GM10248 (cell line): Measurements from ENCODE around the gene MRPL44.

Experiments
- CTCF ChIA-PET: fragments of 300-600 bp; sonication (Branson Sonifier 250); formaldehyde crosslinking; extraction: SDS; loops from one replicate; lab custom pipeline; 2021; ENCODE audit warnings: antibody characterized with exemption; lab: Yijun Ruan, JAX
- POLR2A ChIA-PET: fragments of 350-650 bp; sonication (Branson Sonifier 250); formaldehyde crosslinking; extraction: SDS; loops from one replicate; lab custom pipeline; 2020; ENCODE audit warnings: antibody characterized with exemption; lab: Yijun Ruan, JAX
- DNase-seq: peaks from one replicate; pipeline ENCODE4 v3.0.0; 2012; ENCODE audit errors: extremely low spot score
- TF ChIP-seq, protein P1 (sequence below): IDR thresholded peaks from 2 replicates; pipeline ENCODE4 v1.5.1; 2012; ENCODE audit warnings: mild to moderate bottlenecking, low read depth; ENCODE audit errors: extremely low read depth, missing control alignments, control extremely low read depth

MRPL44 gene

DNA sequence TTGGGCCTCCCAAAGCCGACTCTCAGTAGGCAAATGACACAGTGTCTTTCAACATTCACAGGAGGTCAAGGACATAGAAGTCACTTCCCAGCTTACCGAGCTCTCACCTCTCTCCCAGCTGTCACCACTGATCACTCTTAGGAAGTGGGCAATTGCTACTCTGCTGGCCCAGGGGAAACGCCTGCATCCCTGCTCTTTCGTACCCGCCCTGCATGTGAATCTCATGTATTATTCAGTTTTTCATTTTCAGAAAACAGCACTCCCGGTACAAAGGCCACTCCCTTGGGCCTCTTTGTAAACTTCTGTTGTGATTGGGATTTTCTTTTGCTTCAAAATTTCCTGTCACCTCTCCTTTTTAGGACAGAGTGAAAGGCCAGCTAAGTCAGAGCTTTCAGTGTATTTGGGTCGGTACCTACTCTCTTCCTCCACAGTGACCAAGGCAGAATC lies 15.4 kb downstream of the MRPL44 start:
- CTCF ChIA-PET: interaction anchor here (4.2 to 8.4 kb wide), 5 partner anchors 7 to 313 kb away, joined by 33 to 176 read pairs (median 71); partner anchors contain the start of gene MRPL44
- TF ChIP-seq, protein P1, sequence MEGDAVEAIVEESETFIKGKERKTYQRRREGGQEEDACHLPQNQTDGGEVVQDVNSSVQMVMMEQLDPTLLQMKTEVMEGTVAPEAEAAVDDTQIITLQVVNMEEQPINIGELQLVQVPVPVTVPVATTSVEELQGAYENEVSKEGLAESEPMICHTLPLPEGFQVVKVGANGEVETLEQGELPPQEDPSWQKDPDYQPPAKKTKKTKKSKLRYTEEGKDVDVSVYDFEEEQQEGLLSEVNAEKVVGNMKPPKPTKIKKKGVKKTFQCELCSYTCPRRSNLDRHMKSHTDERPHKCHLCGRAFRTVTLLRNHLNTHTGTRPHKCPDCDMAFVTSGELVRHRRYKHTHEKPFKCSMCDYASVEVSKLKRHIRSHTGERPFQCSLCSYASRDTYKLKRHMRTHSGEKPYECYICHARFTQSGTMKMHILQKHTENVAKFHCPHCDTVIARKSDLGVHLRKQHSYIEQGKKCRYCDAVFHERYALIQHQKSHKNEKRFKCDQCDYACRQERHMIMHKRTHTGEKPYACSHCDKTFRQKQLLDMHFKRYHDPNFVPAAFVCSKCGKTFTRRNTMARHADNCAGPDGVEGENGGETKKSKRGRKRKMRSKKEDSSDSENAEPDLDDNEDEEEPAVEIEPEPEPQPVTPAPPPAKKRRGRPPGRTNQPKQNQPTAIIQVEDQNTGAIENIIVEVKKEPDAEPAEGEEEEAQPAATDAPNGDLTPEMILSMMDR: no peak

GRCh38 chr2:223973606-223974005 lies 16.3 kb downstream of the MRPL44 start:
- CTCF ChIA-PET: interaction anchor here (1.7 to 8.4 kb wide), 3 partner anchors 17 to 312 kb away, joined by 6 to 176 read pairs (median 136); no protein-coding TSS in a partner anchor
- POLR2A ChIA-PET: no interaction called here
- DNase-seq: no peak
- TF ChIP-seq, protein P1: no peak

More for the DNA sequence above, 15.4 kb downstream of the MRPL44 start:
- no peak for DNase-seq
- POLR2A ChIA-PET: no interaction called here

DNA sequence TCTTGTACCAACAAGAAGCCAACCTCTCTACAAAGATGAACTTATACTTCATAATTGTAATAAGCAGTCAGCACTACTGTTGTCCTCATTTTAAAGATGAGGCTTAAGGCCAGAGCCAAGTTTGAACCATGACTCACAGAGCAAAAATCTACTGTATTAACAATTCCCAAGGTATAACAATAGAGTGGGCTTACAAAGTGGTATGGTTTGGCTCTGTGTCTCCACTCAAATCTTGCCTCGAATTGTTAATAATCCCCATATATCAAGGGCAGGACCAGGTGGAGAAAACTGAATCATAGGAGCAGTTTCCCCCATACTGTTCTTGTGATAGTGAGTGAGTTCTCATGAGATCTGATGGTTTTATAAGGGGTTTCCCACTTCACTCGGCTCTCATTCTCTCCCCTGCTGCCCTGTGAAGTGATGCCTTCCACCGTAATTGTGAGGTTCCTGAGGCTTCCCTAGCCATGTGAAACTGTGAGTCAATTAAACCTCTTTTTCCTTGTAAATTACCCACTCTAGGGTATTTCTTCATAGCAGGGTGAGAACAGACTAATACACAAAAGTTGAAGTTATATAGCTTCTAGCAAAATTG lies 19.5 kb downstream of the MRPL44 start:
- no peak for DNase-seq
- TF ChIP-seq, protein P1: no peak
- ChIA-PET POLR2A (no interaction called here), CTCF (interaction anchor here (1.3 to 6.3 kb wide), 3 partner anchors 6 to 308 kb away, joined by 5 to 64 read pairs (median 46); no protein-coding TSS in a partner anchor)

- no peak for DNase-seq
- TF ChIP-seq, protein P1: no peak
- ChIA-PET POLR2A (no interaction called here), CTCF (interaction anchor here (0.8 to 6.3 kb wide), 4 partner anchors 8 to 184 kb away, joined by 3 to 64 read pairs (median 26); no protein-coding TSS in a partner anchor)
These were observed 21.2 kb downstream of the MRPL44 start for GRCh38 chr2:223978451-223978850.

DNA sequence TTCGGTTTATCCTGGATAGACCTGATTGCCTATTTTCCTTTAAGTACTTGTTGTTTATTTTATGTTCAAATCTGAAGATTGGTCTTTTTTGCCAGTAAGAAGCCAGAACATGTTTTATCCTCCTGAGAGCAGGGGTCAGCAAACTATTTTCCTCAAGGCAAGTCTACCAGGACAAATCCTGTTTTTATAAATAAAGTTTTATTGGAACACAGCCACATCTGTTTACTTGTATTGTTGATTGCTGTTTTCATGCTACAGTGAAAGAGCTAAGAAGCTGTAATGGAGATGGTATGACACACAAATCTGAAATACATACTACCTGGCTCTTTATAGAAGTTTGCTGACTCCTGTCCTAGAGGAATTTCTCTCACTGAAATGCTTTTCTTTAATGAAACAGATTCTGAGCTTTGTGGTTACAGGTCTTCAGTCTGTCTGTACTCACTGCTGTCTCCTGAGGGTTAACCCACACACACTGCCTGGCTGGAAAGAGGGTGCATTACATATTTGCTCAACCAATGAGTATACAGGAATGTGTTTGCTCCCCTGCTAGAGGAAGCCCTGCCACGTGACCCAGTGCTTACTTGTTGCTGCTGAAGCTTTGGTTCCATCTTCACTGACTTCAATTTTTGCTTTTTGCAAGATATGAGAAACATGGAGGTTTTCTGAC lies 22.6 kb downstream of the MRPL44 start:
- DNase-seq: no peak
- POLR2A ChIA-PET: no interaction called here
- TF ChIP-seq, protein P1: no peak
- CTCF ChIA-PET: interaction anchor here (1.4 to 6.3 kb wide), 5 partner anchors 9 to 305 kb away, joined by 4 to 64 read pairs (median 7); no protein-coding TSS in a partner anchor

DNA sequence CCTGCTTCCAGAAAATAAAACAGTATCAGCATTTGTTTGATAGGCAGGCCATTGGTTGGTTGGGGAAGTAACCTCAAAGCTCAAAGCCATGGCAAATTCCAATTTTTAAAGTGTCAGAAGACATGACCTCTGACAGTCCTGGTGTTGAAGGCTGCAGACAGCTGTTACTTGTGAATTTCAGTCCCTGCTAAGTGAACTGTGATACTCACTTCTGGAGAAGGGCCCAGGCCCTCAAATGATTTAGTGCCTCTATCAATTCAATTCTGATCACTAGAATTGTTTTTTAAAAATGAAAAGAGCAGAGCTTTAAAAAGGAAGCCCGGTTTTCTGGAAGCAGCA lies 23.1 kb downstream of the MRPL44 start:
- CTCF ChIA-PET: interaction anchor here (1.4 to 6.3 kb wide), 5 partner anchors 10 to 304 kb away, joined by 4 to 64 read pairs (median 7); no protein-coding TSS in a partner anchor
- no peak for DNase-seq
- POLR2A ChIA-PET: no interaction called here
- TF ChIP-seq, protein P1: no peak
